Epidermal melanocyte (primary cell): ENCODE measurements around the gene IQCH.

Source experiments
- DNase-seq: peaks from one replicate; pipeline ENCODE4 v3.0.0; 2011; ENCODE audit warnings: low spot score; ENCODE audit not compliant: insufficient read length

IQCH gene

DNA sequence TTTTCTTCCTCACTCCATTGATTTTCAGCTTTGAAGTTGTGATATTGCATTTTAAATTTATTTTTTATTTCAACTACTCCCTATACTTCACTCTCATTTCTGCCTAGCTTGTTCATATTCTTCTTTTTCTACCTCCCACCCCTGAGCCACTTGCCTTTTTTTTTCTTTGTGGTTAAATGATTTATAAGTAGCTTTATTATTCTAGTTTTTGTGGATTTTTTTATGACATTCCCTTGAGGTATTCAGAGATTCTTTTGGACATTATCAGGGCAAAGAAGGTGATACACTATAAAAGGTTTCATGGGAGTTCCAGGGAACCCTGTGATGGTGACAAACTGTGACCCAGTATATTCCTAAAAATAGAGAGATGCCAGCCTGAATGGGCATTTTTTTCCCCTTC lies 269.6 kb downstream of the IQCH start:
- no peak for DNase-seq

DNA sequence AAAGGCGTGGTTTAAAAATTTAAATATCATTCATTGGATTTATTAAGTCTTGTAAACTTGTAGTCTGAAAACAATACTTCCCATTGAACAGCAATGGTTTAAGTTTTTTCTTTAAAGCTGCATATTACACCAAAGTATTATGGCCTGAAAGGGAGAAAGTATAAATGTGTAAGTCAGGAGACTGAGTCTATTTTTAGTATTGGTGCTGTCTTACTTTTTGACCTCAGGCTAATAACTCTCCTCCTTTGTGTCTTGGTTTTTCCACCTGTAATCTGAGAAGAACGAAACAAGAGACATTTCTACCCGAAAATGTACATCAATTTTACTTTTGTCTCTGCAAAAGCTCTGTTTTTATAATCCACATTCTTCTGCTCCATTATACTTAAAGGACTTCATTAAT lies 273.9 kb downstream of the IQCH start:
- DNase-seq = no peak

DNA sequence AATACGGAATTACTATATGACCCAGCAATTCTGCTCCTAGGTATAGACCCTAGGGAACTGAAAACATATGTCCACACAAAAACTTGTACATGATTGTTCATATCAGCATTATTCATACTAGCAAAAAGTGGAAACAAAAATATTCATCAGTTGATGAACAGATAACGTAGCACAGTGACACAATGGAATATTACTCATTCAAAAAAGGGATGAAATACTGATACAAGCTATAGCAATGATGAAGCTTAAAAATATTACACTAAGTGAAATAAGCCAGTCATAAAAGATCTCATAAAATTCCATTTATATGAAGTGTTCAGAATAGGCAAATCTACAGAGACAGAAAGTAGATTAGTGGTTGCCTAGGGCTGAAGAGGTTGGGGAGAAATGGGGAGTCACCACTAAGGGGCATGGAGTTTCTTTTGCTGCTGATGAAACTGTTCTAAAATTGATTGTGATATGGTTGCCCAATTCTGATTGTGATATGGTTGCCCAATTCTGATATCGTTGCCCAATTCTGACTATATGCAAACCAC lies 276.9 kb downstream of the IQCH start:
- DNase-seq = no peak

DNA sequence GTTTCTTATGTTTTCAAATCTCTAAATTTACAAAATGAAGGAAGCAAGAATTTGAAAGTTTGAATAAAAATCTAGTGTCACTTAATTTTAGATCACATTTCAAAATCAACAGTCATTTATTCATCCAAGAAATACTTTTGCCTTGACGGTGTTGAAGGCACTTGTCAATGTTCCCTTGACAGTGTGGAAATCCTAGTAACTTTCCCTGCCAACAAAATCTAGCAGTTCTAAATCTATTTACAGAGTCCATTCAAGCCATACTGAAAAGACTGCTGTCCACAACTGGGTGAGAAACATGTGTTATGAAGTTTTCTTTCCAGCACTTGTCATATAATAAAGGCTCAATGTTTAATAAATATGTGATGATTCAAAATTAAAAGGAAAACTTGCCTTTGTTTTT lies 279.3 kb downstream of the IQCH start:
- no peak for DNase-seq

DNA sequence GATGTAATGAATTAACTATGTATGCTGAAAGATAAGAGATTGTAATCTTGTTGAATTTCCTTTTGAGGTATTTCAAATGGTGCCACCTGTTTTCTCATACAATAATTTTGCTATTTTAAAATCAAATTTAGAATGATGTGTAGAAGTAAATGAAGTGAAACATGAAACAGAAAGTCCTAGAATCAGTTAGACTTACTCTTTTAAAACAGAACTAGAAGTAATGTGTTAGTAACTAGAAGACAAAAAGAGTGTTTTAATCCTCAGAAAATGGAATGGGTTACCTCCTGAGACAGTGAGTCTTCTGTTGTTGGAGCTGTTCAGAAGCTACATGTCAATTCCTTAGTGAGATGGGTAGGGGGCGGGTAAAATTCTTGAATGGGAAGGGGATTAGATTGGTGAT lies 279.8 kb downstream of the IQCH start:
- no peak for DNase-seq

DNA sequence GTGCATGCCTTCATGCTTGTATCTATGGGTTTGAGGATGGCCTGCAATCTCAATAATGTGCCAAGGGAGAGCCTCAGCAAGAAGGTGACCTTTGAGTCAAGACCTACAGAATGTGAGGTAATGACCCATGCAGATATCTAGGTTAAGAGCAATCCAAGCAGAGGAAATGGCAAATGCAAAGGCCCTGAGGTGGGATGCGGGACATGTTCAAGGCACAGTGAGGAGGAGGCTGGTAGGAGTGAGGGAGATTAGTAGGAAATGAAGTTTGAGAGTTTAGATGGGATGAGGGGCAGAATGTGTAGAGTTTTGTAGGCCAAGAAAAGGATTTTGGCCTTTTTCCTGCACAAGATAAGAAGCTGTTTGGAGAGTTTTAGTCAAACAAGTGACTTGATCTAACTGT lies 283.2 kb downstream of the IQCH start:
- no peak for DNase-seq

DNA sequence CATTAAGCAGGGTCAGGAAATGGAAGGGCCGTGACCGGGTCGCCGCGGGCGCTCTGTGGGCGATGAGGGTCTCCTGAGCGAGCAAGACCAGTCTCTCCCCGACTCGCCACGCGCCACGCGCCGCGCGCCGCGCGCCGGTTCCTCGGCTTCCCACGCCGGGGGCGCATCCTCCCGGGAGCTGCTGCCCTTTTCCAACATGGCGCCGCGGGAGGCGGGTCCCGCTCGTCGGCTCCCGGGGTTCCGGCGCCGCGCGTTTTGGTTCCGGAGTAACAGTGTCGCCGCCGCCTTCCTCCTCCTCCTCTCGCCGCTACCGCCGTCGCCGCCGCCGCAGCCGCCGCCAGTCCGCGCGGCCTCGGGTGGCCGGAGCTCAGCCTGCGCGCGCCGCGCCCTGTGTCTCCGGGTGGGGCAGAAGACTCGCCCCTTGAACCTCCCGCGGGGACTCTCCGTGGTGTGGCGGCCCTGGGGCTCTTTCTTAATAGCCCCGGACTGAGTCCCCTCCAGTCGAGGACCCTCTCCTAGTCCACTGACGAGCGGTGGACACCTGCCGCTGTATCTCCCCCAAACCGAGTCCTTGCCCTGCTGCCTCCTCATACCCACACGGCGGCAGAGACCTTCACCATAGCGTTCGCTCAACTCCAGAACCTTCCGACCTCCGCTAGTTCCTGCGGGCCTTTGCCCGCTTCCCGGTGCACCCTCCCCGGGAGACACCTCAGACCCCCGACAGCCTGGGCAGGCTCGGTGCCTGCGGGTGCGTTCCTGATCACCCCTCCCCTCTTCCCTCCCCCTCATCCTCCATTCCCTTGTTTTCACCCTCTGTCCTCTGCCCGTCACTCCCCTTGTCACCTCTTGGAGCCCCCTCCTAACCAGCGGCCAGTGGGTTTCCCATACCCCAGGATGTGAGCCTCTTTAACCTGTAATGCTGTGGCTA lies 288.1 kb downstream of the IQCH start, which contains the start of gene MAP2K5:
TSS of gene MAP2K5 (plus strand) at position 284 of the 928 bp plus-strand sequence. CDS start at position 917, 633 bp downstream.
- DNase-seq = no peak

DNA sequence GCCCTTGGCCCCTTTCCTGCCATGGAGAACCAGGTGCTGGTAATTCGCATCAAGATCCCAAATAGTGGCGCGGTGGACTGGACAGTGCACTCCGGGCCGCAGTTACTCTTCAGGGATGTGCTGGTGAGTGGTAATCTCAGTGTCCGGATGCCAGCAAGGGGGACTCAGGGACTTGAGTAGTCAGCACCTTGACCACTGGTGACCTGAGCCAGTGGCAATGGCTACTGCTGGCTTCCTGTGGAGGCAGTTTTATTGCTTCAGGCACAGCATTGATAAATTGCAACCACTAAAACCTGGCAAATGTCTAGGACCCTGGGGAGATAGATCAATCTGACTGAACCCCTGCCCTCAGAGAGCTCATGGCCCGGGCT lies 288.7 kb downstream of the IQCH start:
- no peak for DNase-seq

DNA sequence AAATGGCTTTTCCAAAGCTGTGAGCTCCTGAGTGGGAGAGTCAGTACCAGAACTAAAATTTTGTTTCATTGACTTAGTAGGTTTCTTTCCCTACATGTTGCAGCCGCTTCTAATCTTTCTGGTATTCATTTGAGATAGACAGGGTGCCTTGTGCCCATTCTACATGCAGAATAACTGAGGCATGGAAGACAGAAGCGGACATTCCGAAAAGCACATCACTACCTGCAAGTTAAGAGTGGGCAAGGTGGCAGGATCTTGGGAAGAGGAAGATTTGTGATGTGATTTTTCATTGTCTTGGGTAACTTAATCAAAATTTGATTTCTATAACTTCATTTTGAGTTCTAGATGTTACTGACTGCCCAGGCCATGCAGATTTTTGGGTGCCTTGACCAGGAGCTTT lies 289.9 kb downstream of the IQCH start:
- DNase-seq = no peak

DNA sequence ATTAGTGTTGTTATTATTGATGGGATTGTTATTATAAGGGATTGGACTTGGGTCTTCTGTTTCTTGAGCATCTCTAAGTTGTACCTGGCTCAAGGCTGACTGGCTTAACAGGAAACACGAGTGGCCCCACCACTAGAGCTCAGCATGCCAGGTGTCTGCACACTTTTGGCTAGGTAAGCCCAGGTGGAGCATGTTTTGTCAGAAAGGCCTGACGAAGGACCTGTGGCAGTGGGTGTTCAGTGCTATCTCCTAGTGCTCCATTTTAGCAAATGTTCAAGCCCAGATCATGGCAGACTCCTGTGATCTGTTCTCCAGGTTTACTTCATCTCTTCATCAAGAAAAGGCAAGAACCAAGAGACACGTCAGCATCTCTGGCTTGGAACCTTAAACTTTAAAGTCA lies 291.3 kb downstream of the IQCH start:
- no peak for DNase-seq

DNA sequence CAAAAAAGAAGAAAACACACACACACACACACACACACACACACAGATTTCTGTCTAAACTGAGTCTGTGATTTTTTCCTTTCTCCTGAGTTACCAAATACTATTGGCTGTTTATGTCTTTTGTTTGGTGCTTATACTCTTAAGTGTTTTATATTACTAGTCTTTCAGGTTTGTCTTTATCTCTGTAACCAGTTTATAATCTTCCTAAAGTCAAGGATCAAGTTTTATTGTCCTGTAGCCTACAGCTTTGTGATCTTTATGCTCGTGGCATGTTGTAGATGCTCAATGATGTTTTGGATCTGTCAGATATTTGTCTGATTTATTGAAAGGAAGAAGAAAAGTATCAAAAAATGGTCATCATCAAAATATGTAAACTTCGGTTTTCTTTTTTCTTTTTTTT lies 292.5 kb downstream of the IQCH start:
- no peak for DNase-seq

DNA sequence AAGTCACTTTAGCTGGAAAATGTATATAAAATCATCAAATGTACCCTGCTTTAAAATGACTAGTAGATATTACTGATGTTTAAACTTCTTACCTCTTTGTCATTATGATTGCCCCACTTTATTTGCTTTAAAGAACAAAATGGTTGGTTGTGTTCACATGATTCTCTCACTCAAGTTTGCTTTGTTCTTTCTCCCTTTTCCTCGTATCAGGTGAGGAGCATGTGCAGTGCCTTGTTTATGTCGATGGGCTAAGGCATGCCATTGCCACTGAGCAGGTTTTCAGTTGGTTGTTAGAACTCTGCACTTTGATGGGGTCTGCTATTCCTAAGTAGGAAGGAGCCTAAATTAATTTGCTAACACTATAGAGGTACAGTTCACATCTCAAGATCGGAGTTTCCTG lies 293.2 kb downstream of the IQCH start:
- no peak for DNase-seq

DNA sequence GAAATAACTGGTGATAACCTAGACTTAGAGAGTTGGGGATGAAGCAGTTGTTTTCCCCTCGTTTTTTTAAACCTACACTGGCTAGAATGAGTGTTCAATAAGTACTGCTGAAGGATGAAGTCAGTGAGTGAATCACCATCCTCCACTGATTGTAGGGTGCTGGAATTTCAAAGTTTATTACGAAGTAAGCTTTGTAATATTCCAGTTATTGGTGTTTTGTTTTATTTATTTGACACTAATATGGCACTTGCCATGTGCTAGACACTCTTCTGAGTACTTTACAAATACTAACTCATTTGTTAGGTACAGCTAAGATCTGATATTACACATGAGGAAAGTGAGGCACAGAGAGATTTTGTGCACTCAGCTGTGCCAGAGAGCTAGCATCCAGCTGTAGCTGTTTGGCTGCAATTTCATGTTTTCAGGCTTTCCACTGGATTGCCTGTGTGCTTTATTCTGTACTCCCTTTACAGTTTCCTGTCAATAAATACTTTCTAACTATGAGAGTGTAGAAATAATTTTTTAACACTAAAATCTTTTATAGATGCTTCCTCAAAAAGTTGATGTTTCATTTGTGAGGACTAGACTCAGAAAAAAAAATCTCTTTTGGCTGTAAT lies 293.8 kb downstream of the IQCH start:
- DNase-seq = no peak

DNA sequence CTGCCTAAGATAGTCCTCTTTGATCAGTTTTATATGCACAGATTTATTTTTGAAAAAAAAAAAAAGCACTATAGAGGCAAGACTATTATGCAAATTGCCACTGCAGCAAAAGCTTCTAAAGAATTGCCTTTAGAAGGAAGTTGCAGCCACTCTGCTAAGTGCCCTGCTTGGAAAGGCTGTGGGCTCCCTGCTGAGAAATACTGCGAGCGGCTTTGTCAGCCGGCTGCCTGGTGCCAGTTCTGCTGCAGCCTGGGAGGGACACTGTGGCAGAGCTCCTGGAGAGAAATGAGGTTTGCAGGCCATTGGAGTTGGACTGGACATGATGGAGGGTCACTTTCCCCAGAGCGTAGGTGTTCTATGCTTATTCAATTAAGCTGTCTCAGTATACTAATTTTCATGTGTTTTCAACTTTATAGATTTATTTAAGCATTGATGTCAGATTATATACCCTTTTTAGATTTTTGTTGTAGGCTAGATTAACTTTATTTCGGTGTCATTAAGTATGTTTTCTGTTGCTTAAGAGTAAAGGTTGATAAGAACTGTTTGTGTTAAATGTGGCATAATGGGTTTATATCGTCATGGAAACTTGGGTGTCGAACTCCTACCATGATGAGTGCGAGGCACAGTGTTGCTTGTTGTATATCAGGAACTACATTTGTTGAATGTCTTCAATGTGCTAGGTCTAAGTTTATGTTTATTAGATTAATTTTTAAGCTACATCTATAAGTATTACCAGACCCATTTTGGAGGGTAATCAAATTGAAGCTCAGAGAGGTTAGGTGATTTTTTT lies 294.5 kb downstream of the IQCH start:
- no peak for DNase-seq

DNA sequence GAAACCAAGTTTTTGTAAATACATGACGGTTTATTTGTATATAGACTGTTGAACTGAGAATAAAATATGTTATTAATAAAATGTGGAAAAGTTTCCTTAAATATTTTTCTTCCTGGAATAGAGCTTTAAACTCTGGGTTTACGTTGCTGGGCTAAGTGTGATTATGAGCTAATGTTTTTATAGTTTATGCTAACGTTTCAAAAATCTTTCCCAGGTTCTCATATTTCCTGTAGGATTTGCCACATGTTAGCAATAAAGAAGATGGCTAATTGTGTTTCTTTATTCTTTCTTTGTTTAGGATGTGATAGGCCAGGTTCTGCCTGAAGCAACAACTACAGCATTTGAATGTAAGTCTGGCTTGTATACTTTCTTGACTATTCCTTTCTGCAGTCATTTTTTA lies 295.1 kb downstream of the IQCH start:
- DNase-seq = no peak

DNA sequence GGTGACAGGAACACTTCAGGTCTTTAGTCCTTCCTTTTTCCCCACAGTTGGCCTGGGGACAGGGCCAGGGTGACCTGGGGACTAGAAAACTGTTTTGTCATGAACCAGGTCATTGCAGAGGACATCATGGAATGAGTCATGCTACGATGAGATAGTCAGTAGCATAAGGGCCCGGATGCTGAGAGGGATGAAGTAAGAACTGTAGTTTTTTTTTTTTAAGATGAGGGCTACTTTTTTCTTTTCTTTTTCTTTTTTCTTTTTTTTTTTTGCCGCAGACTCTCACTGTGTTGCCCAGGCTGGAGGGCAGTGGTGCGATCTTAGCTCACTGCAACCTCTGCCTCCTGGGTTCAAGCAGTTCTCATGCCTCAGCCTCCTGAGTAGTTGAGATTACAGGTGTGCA lies 295.9 kb downstream of the IQCH start:
- DNase-seq = no peak

DNA sequence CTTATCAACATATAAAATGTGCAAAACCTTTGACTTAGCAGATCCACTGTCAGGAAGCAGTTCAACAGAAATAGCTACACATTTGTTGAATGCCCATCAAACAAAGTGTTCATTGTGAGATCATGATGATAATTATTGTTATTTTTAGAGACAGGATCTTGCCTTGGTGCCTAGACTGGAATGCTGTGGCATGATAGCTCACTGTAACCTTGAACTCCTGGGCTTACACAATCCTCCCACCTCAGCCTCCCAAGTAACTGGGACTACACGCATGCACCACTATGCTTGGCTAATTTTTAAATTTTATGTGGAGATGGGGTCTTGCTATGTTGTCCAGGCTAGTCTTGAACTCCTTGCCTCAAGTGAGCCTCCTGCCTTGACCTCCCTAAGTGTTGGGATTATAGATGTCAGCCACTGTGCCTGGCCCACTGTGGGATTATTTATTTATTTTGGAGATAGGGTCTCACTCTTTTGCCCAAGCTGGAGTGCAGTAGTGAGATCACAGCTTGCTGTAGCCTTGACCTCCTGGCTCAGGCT lies 296.7 kb downstream of the IQCH start:
- DNase-seq = no peak
